Loucy (cell line): ENCODE data around the gene PPAN.

Experiments
- H2AFZ ChIP-seq: fragments of 200-600 bp; sonication (generic); 2 replicates; pipeline ENCODE4 v1.6.0; 2016; ENCODE audit warnings: antibody characterized with exemption, mild to moderate bottlenecking, low read length, moderate library complexity
- H3F3A ChIP-seq: fragments of 200-600 bp; 2 replicates; pipeline ENCODE4 v1.6.0; 2016; ENCODE audit warnings: antibody characterized with exemption, low read depth, mild to moderate bottlenecking
- H3K27me3 ChIP-seq: fragments of 200-600 bp; sonication (generic); 2 replicates; pipeline ENCODE4 v1.6.1; 2014; ENCODE audit warnings: low read length, mild to moderate bottlenecking; ENCODE audit not compliant: insufficient read depth, poor library complexity, severe bottlenecking
- H3K36me3 ChIP-seq: fragments of 200-600 bp; sonication (generic); 2 replicates; pipeline ENCODE4 v1.6.1; 2016; ENCODE audit warnings: low read length; ENCODE audit not compliant: insufficient read depth
- H3K4me1 ChIP-seq: fragments of 200-600 bp; sonication (generic); 2 replicates; pipeline ENCODE4 v1.5.1; 2014; ENCODE audit warnings: low read length, mild to moderate bottlenecking; ENCODE audit not compliant: insufficient read depth, poor library complexity, severe bottlenecking
- H3K4me2 ChIP-seq: fragments of 200-600 bp; sonication (generic); 2 replicates; pipeline ENCODE4 v1.6.0; 2014; ENCODE audit warnings: antibody characterized with exemption, low read length, low read depth, mild to moderate bottlenecking; ENCODE audit not compliant: poor library complexity, severe bottlenecking
- H3K4me3 ChIP-seq: fragments of 200-600 bp; sonication (generic); 2 replicates; pipeline ENCODE4 v1.5.1; 2014; ENCODE audit warnings: low read length, mild to moderate bottlenecking, mixed read lengths; ENCODE audit not compliant: poor library complexity, severe bottlenecking
- H3K79me2 ChIP-seq: fragments of 200-600 bp; sonication (generic); 2 replicates; pipeline ENCODE4 v1.6.1; 2014; ENCODE audit warnings: low read length; ENCODE audit not compliant: insufficient read depth
- H3K9ac ChIP-seq: fragments of 200-600 bp; sonication (generic); 2 replicates; pipeline ENCODE4 v1.6.0; 2014; ENCODE audit warnings: mild to moderate bottlenecking, low read depth, low read length, moderate library complexity; ENCODE audit not compliant: poor library complexity, severe bottlenecking
- H3K9me2 ChIP-seq: fragments of 200-600 bp; sonication (generic); replicated peaks from 2 replicates; pipeline ENCODE4 v1.6.1; 2016; ENCODE audit warnings: low read depth, low read length, mixed read lengths
- H3K9me3 ChIP-seq: fragments of 200-600 bp; sonication (generic); 2 replicates; pipeline ENCODE4 v1.6.1; 2014; ENCODE audit warnings: mild to moderate bottlenecking, antibody characterized with exemption, low read length, low read depth; ENCODE audit not compliant: insufficient read depth
- H4K20me1 ChIP-seq: fragments of 200-600 bp; sonication (generic); 2 replicates; pipeline ENCODE4 v1.6.0; 2014; ENCODE audit warnings: antibody characterized with exemption, low read length, mild to moderate bottlenecking; ENCODE audit not compliant: insufficient read depth, poor library complexity, severe bottlenecking
- CTCF ChIP-seq: fragments of 200-600 bp; sonication (generic); conservative IDR thresholded peaks from 2 replicates; pipeline ENCODE4 v1.5.1; 2014; ENCODE audit warnings: mild to moderate bottlenecking, antibody characterized with exemption, low read length
- EZH2phosphoT487 ChIP-seq: fragments of 200-600 bp; IDR thresholded peaks from 2 replicates; pipeline ENCODE4 v1.6.1; 2018; ENCODE audit warnings: antibody characterized with exemption, mild to moderate bottlenecking, moderate library complexity, borderline replicate concordance

Gene PPAN

GRCh38 chr19:10139952-10140351 lies 33.8 kb downstream of the PPAN start:
- Histone ChIP-seq H3K9me2 (no peaks in the 10 kb centered on the region), H3K4me1 (no peaks in the 10 kb centered on the region), H3K9me3 (no peaks in the 10 kb centered on the region), H3K4me3 (no peak overlapping the region), H3K79me2 (no peaks in the 10 kb centered on the region), H3K27me3 (no peaks in the 10 kb centered on the region), H4K20me1 (no peaks in the 10 kb centered on the region), H3K9ac (no peak overlapping the region), H3F3A (no peaks in the 10 kb centered on the region), H2AFZ (no peak overlapping the region), H3K36me3 (peaks cover 95% of the 10 kb centered on the region), H3K4me2 (no peak overlapping the region)
- no peak for TF ChIP-seq CTCF
- no peak for TF ChIP-seq EZH2phosphoT487

GRCh38 chr19:10141479-10141878 lies 35.3 kb downstream of the PPAN start:
- H3K9me2 ChIP-seq, result no peaks in the 10 kb centered on the region
- no peak overlapping the region for H3K4me2 ChIP-seq
- H3K4me1 ChIP-seq, result no peaks in the 10 kb centered on the region
- peaks cover 2% of the 10 kb centered on the region for H4K20me1 ChIP-seq
- no peaks in the 10 kb centered on the region for H3K27me3 ChIP-seq
- H2AFZ ChIP-seq, result no peak overlapping the region
- H3K4me3 ChIP-seq, result no peak overlapping the region
- peaks cover 99% of the 10 kb centered on the region for H3K36me3 ChIP-seq
- H3K9me3 ChIP-seq, result no peaks in the 10 kb centered on the region
- H3F3A ChIP-seq, result no peaks in the 10 kb centered on the region
- TF ChIP-seq EZH2phosphoT487 (no peak), CTCF (no peak)
- H3K79me2 ChIP-seq, result no peaks in the 10 kb centered on the region
- no peak overlapping the region for H3K9ac ChIP-seq

DNA sequence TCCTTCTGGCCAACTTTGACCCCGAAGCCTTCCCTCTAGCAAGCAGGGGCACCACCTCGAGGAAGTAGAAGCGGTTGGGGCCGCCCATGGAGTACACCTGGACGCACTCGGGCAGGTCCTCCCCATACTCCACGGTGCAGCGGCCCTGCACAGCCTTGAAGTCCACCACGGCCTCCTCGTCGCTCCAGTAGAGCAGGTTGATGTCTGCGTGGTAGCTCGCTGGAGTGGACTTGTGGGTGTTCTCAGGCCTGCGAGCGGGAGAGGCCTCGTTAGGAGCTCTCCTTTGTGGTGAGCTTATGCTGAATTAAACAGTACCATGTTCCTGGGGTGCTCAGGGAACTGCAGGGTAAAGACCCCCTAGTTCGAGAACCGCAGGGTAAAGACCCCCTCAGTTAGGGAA lies 35.8 kb downstream of the PPAN start:
- no peak overlapping the region for H3K9ac ChIP-seq
- no peak overlapping the region for H3K4me2 ChIP-seq
- H3K4me3 ChIP-seq, result no peak overlapping the region
- H3F3A ChIP-seq, result no peaks in the 10 kb centered on the region
- H3K27me3 ChIP-seq, result no peaks in the 10 kb centered on the region
- peaks cover 100% of the 10 kb centered on the region for H3K36me3 ChIP-seq
- no peak overlapping the region for H2AFZ ChIP-seq
- H4K20me1 ChIP-seq, result peaks cover 4% of the 10 kb centered on the region
- TF ChIP-seq CTCF, result no peak
- TF ChIP-seq EZH2phosphoT487, result no peak
- no peaks in the 10 kb centered on the region for H3K4me1 ChIP-seq
- H3K79me2 ChIP-seq, result no peaks in the 10 kb centered on the region
- H3K9me2 ChIP-seq, result no peaks in the 10 kb centered on the region
- H3K9me3 ChIP-seq, result no peaks in the 10 kb centered on the region
